Activated CD8-positive, alpha-beta memory T cell treated with anti-CD3 and anti-CD28 coated beads, Interleukin-2, amount 50 U/mL, for 1 hour (primary cell): ENCODE measurements around the gene CCNI2.

ENCODE experiments used
- DNase-seq: peaks from one replicate; pipeline ENCODE4 v3.0.0-alpha.2; 2020; ENCODE audit errors: extremely low read depth

The CCNI2 gene

GRCh38 chr5:132749506-132749905 lies 2.3 kb downstream of the CCNI2 start:
- DNase-seq: no peak

- DNase-seq: no peak
These were observed 3.4 kb downstream of the CCNI2 start for GRCh38 chr5:132750471-132751230.

- no peak for DNase-seq
These were observed 4.2 kb downstream of the CCNI2 start for GRCh38 chr5:132751444-132751843.

- no peak for DNase-seq
These were observed 4.8 kb downstream of the CCNI2 start for GRCh38 chr5:132751971-132752580.

GRCh38 chr5:132752581-132753125 lies 5.4 kb downstream of the CCNI2 start:
- no peak for DNase-seq

- no peak for DNase-seq
These were observed 6.1 kb downstream of the CCNI2 start for GRCh38 chr5:132753135-132753987.

- no peak for DNase-seq
These were observed 6.9 kb downstream of the CCNI2 start for GRCh38 chr5:132754111-132754510.

- DNase-seq: no peak
These were observed 7.7 kb downstream of the CCNI2 start for GRCh38 chr5:132754947-132755346.

- DNase-seq: no peak
These were observed 9.3 kb downstream of the CCNI2 start for GRCh38 chr5:132756542-132756941.

- DNase-seq: no peak
These were observed 11.2 kb downstream of the CCNI2 start for GRCh38 chr5:132758451-132758850.

GRCh38 chr5:132759114-132760048 lies 12.2 kb downstream of the CCNI2 start:
- DNase-seq: no peak

- DNase-seq: no peak
These were observed 12.8 kb downstream of the CCNI2 start for GRCh38 chr5:132760049-132760420.

- no peak for DNase-seq
These were observed 13.5 kb downstream of the CCNI2 start for GRCh38 chr5:132760601-132761317.

GRCh38 chr5:132761321-132762240 lies 14.4 kb downstream of the CCNI2 start:
- no peak for DNase-seq

- DNase-seq: no peak
These were observed 15.2 kb downstream of the CCNI2 start for GRCh38 chr5:132762246-132763000.

GRCh38 chr5:132763181-132764036 lies 16.2 kb downstream of the CCNI2 start:
- DNase-seq: no peak

- DNase-seq: no peak
These were observed 16.8 kb downstream of the CCNI2 start for GRCh38 chr5:132764051-132764450.
